Endothelial cell of hepatic sinusoid (primary cell): Measurements from ENCODE around the gene A2M.

Source experiments
- in situ Hi-C: cut with HindIII; loops from 2 replicates; pipeline ENCODE4 v1.10.0; 2017; ENCODE audit warnings: low sequenced_read_pairs

A2M gene

DNA sequence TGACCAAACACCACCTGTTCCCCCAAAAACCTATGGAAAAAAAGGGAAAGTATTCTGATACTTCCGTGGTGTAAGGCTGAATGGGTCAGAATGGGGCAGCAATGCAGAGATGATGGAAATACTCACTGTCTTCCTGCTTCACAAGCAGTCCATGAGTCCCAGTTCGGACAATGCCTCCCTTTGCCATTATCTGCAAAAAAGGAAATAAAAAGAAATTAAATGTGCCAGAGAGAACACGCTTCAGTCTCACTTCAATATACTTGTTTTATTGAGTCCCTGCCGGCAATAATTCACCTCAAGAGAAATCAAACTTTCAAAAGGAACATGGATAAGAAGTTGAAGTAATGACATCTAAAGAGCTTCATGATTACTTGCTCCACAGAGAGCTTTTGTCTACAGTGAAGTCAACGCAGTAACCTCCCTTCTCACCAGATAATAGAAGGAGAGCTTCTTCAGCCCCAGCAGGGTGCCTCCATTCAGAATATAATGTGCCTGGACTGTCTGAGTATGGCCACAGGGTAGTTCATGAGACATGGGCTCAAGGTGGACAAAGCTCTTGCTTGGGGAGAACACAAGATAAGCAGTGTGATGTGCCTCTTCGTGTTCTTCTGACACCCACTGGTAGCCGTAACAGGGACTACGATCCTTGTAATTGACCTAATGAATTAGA lies 14.6 kb downstream of the A2M start:
- in situ Hi-C loops, result no loop called here

DNA sequence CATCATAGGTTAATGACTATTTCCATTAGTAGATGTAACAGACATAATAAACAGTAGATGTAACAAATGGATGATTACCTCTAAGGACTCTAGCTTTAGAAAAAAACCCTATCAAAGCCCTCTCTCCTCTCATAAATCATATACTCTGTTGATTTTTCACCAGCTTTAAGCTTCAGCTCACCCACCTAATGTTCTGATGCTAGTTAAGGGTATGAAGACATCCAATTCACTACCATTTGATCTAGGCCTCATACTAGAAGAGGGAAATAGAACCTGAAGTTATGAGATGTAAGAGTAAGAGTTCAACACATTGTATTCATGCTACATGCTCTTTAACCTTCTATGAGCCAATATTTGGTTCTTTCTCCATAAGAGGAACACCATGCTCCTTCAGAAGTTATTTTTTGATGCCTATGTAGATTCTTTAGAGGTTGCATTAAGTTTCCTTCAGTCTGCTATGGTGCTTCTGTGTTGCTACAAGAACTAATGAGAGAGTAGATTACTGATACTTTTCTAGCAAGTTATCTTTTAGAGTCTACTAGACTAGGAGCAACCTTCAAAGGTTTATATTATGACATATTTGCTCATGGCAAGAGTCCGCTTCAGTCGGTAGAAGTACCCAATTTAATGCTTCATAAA lies 16.0 kb downstream of the A2M start:
- in situ Hi-C loops, result loop anchor here (5.0 kb wide), 3 partner anchors 38 to 98 kb away; no protein-coding TSS in a partner anchor

GRCh38 chr12:9098463-9099026 lies 17.2 kb downstream of the A2M start:
- in situ Hi-C loops, result loop anchor here (5.0 kb wide), 3 partner anchors 39 to 99 kb away; no protein-coding TSS in a partner anchor

GRCh38 chr12:9098115-9098452 lies 17.6 kb downstream of the A2M start:
- in situ Hi-C loops, result loop anchor here (5.0 kb wide), 3 partner anchors 39 to 99 kb away; no protein-coding TSS in a partner anchor

- in situ Hi-C loops, result loop anchor here (5.0 kb wide), 3 partner anchors 41 to 101 kb away; no protein-coding TSS in a partner anchor
Observed at GRCh38 chr12:9096563-9097176, 19.0 kb downstream of the A2M start.

- in situ Hi-C loops, result loop anchor here (5.0 kb wide), 3 partner anchors 42 to 102 kb away; no protein-coding TSS in a partner anchor
Observed at GRCh38 chr12:9095322-9095721, 20.4 kb downstream of the A2M start.

DNA sequence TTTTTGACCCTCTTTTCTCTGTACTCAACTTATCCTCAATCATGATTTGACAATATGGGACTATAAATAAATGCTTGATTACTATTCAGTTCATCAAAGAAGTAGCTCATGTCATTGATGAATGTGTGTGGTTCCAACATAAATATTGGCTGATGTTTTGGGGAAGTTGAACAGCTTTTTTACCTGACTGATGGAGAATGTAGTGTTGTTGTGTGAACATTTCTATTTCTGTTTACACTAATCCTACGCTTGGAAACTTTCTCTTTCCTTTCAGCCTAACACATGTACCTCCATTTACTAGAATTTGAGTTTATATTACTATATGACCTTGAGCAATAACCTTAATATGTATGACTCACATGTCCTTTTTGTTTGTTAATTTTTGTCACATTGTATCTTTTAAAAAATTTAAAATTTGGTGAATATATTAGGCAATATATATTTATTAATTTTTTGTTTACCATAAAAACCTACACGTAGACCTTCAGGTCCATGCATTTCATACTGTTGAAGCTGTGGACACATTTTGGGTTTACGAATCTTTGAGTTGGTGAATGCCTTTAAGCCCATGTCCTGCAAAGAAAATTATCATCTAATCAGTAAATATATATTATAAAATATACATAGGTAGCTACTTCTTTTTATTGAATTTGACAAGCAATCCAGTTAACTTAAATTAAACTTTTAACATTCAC lies 21.1 kb downstream of the A2M start:
- in situ Hi-C loops, result loop anchor here (5.0 kb wide), 3 partner anchors 43 to 103 kb away; no protein-coding TSS in a partner anchor

- in situ Hi-C loops, result no loop called here
Observed at GRCh38 chr12:9091891-9092598, 23.7 kb downstream of the A2M start.

- in situ Hi-C loops, result no loop called here
Observed at GRCh38 chr12:9090220-9090619, 25.5 kb downstream of the A2M start.

GRCh38 chr12:9087087-9087835 lies 28.5 kb downstream of the A2M start:
- in situ Hi-C loops, result no loop called here

- in situ Hi-C loops, result no loop called here
Observed at GRCh38 chr12:9086087-9086486, 29.6 kb downstream of the A2M start.

DNA sequence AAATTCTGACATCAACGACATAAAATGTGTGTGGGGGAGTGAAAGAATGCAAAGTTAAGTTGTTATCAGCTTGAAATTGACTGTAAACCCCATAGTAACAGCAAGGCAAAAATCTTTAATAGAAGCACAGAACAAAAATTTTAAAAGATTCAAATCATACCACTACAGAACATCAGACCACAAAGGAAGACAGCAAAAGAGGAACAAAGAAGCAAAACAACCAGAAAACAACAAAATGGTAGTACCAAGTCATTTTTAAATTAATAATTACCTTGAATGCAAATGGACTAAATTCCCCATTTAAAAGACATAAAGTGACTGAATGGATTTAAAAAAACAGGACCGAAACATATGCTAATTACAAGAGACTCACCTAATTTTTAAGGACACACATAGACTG lies 31.3 kb downstream of the A2M start:
- in situ Hi-C loops, result no loop called here

DNA sequence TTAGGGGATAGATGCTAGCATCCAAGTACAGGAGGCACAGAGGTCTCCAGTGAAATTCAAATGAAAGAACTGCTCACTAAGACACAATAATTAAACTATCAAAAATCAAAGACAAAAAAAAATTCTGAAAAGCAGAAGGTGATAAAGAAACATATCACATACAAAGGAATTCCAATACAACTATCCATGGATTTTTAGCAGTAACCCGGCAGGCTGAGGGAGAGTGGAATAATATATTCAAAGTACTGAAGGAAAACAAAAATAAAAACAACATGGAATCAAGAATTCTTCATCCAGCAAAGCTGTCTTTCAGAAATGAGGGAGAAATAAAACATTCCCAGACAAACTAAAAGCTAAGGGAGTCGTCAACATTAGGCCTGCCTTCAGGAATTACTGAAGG lies 31.9 kb downstream of the A2M start:
- in situ Hi-C loops, result no loop called here

- in situ Hi-C loops, result no loop called here
Observed at GRCh38 chr12:9081667-9082427, 33.9 kb downstream of the A2M start.

- in situ Hi-C loops, result no loop called here
Observed at GRCh38 chr12:9079883-9080675, 35.6 kb downstream of the A2M start.

- in situ Hi-C loops, result no loop called here
Observed at GRCh38 chr12:9079082-9079481, 36.6 kb downstream of the A2M start.

- in situ Hi-C loops, result no loop called here
Observed at GRCh38 chr12:9077152-9078031, 38.3 kb downstream of the A2M start.
